ENCODE results near the gene DERL2. TPM values are rescaled to one million over a fixed set of nuclear protein-coding genes. Genes with fewer than 3 reads are reported as not detected.

Gene DERL2
- total RNA-seq, 1 donor from 2014 or later: 79.4 TPM

GRCh38 chr17:5429191-5429887 is 56.6 kb downstream of the DERL2 start:
- no peak for TF ChIP-seq CTCF (conservative IDR thresholded peaks at IDR 0.05)
- no peak for DNase-seq (ENCODE audit: extremely low spot score, unreplicated experiment)
- H3K36me3 Mint-ChIP-seq: peaks cover 49% of the 10 kb centered on the region
- H3K9me3 Mint-ChIP-seq: no peaks in the 10 kb centered on the region
- H3K27me3 Mint-ChIP-seq: no peaks in the 10 kb centered on the region
- peaks cover 4% of the 10 kb centered on the region for H3K4me1 Mint-ChIP-seq (ENCODE audit: unreplicated experiment)
- H3K4me3 Mint-ChIP-seq: no peak overlapping the region
- H3K27ac Mint-ChIP-seq: peak overlapping the region; percentile 3

- Mint-ChIP-seq H3K27ac (no peak overlapping the region), H3K9me3 (no peaks in the 10 kb centered on the region), H3K4me3 (no peak overlapping the region), H3K4me1 (ENCODE audit: unreplicated experiment) (peaks cover 11% of the 10 kb centered on the region), H3K36me3 (peaks cover 27% of the 10 kb centered on the region), H3K27me3 (no peaks in the 10 kb centered on the region)
- no peak for DNase-seq (ENCODE audit: extremely low spot score, unreplicated experiment)
- TF ChIP-seq CTCF (conservative IDR thresholded peaks at IDR 0.05): no peak
Measured at GRCh38 chr17:5425826-5426225, 60.2 kb downstream of the DERL2 start.

GRCh38 chr17:5424909-5425308 is 61.1 kb downstream of the DERL2 start:
- no peak for DNase-seq (ENCODE audit: extremely low spot score, unreplicated experiment)

GRCh38 chr17:5422505-5422904 is 63.5 kb downstream of the DERL2 start:
- TF ChIP-seq CTCF (conservative IDR thresholded peaks at IDR 0.05): no peak
- peaks cover 16% of the 10 kb centered on the region for H3K4me1 Mint-ChIP-seq (ENCODE audit: unreplicated experiment)
- no peaks in the 10 kb centered on the region for H3K9me3 Mint-ChIP-seq
- peaks cover 14% of the 10 kb centered on the region for H3K36me3 Mint-ChIP-seq
- H3K4me3 Mint-ChIP-seq: peak overlapping the region; percentile 48
- peak overlapping the region; percentile 83 for H3K27ac Mint-ChIP-seq
- DNase-seq (ENCODE audit: extremely low spot score, unreplicated experiment): no peak
- H3K27me3 Mint-ChIP-seq: no peaks in the 10 kb centered on the region

More at GRCh38 chr17:5424909-5425308, 61.1 kb downstream of the DERL2 start:
- no peak for TF ChIP-seq CTCF (conservative IDR thresholded peaks at IDR 0.05)
- Mint-ChIP-seq H3K9me3 (no peaks in the 10 kb centered on the region), H3K4me1 (ENCODE audit: unreplicated experiment) (peaks cover 16% of the 10 kb centered on the region), H3K27ac (no peak overlapping the region), H3K36me3 (peaks cover 29% of the 10 kb centered on the region), H3K4me3 (no peak overlapping the region), H3K27me3 (no peaks in the 10 kb centered on the region)

Other genes starting within 250 kb of the DERL2 start
- gene RABEP1, start 203.9 kb downstream of the DERL2 start, total RNA-seq (ENCODE audit: low replicate concordance): 32.3 and 43.7 TPM in 2 replicates
- 58.8 and 72.4 TPM in 2 replicates for gene NUP88, start 66.5 kb downstream of the DERL2 start, total RNA-seq (ENCODE audit: low replicate concordance)
- 65.2 and 70.8 TPM in 2 replicates for gene RPAIN, start 66.0 kb downstream of the DERL2 start, total RNA-seq (ENCODE audit: low replicate concordance)
- gene C1QBP, start 47.0 kb downstream of the DERL2 start, total RNA-seq (ENCODE audit: low replicate concordance): 143 and 153 TPM in 2 replicates
- 14.6 and 26.2 TPM in 2 replicates for gene DHX33, start 17.2 kb downstream of the DERL2 start, total RNA-seq (ENCODE audit: low replicate concordance)
- gene MIS12, start 388 bp upstream of the DERL2 start, total RNA-seq (ENCODE audit: low replicate concordance): 21.9 and 28.1 TPM in 2 replicates
- 19.7 and 111 TPM in 2 replicates for gene NLRP1, start 98.3 kb upstream of the DERL2 start, total RNA-seq (ENCODE audit: low replicate concordance)

Measured in type B pancreatic cell (in vitro differentiated cells).